H9 (cell line): Measurements from ENCODE around the gene C10orf71. TPM values are rescaled to one million over a fixed set of nuclear protein-coding genes. Genes with fewer than 3 reads are reported as not detected.

Experiments used
- DNase-seq: peaks from one replicate; pipeline ENCODE4 v3.0.0-alpha.2; 2017
- H2AFZ ChIP-seq: one replicate; pipeline ENCODE4 v1.6.1; 2013; ENCODE audit warnings: mild to moderate bottlenecking, low read length, control low read depth, moderate library complexity
- H2AK5ac ChIP-seq: 2 replicates; pipeline ENCODE4 v1.6.1; 2013; ENCODE audit warnings: low read length, control low read depth, mixed read lengths; ENCODE audit not compliant: insufficient read length
- H2BK120ac ChIP-seq: one replicate; pipeline ENCODE4 v1.6.1; 2013; ENCODE audit warnings: low read depth, mild to moderate bottlenecking, low read length, control low read depth, inconsistent platforms; ENCODE audit not compliant: poor library complexity, severe bottlenecking
- H2BK12ac ChIP-seq: 2 replicates; pipeline ENCODE4 v1.6.1; 2013; ENCODE audit warnings: low read length, control low read depth, mixed read lengths, low read depth; ENCODE audit not compliant: insufficient read length
- H2BK15ac ChIP-seq: 2 replicates; pipeline ENCODE4 v1.6.1; 2013; ENCODE audit warnings: low read depth, low read length, control low read depth
- H2BK20ac ChIP-seq: one replicate; pipeline ENCODE4 v1.6.1; 2013; ENCODE audit warnings: low read depth, mild to moderate bottlenecking, low read length, control low read depth, inconsistent platforms; ENCODE audit not compliant: poor library complexity, severe bottlenecking
- H2BK5ac ChIP-seq: 2 replicates; pipeline ENCODE4 v1.6.1; 2013; ENCODE audit warnings: low read length, control low read depth, mixed read lengths; ENCODE audit not compliant: insufficient read length
- H3K14ac ChIP-seq: 2 replicates; pipeline ENCODE4 v1.6.1; 2013; ENCODE audit warnings: low read length, control low read depth; ENCODE audit not compliant: insufficient read depth
- H3K18ac ChIP-seq: 2 replicates; pipeline ENCODE4 v1.6.1; 2013; ENCODE audit warnings: low read depth, mild to moderate bottlenecking, mixed read lengths, low read length, control low read depth; ENCODE audit not compliant: insufficient read length
- H3K23ac ChIP-seq: 2 replicates; pipeline ENCODE4 v1.6.1; 2013; ENCODE audit warnings: low read length, control low read depth, mixed read lengths, low read depth; ENCODE audit not compliant: insufficient read length
- H3K23me2 ChIP-seq: 2 replicates; pipeline ENCODE4 v1.6.1; 2013; ENCODE audit warnings: low read depth, mild to moderate bottlenecking, mixed read lengths, low read length, control low read depth; ENCODE audit not compliant: insufficient read length, poor library complexity, severe bottlenecking
- H3K27ac ChIP-seq: 2 replicates; pipeline ENCODE4 v1.5.1; 2013; ENCODE audit warnings: low read length, control low read depth, mixed read lengths, low read depth; ENCODE audit not compliant: insufficient read length
- H3K27me3 ChIP-seq: 2 replicates; pipeline ENCODE4 v1.6.1; 2013; ENCODE audit warnings: low read length, control low read depth, inconsistent platforms; ENCODE audit not compliant: insufficient read depth
- H3K4ac ChIP-seq: 2 replicates; pipeline ENCODE4 v1.6.1; 2013; ENCODE audit warnings: low read depth, mild to moderate bottlenecking, control low read depth, inconsistent platforms, low read length, moderate library complexity
- H3K4me1 ChIP-seq: 2 replicates; pipeline ENCODE4 v1.6.1; 2013; ENCODE audit warnings: low read length, control low read depth, inconsistent platforms; ENCODE audit not compliant: insufficient read depth
- H3K4me2 ChIP-seq: 2 replicates; pipeline ENCODE4 v1.6.1; 2013; ENCODE audit warnings: low read length, control low read depth, mixed read lengths; ENCODE audit not compliant: insufficient read length, insufficient read depth
- H3K56ac ChIP-seq: 2 replicates; pipeline ENCODE4 v1.6.1; 2013; ENCODE audit warnings: low read depth, mild to moderate bottlenecking, mixed read lengths, low read length, control low read depth; ENCODE audit not compliant: insufficient read length
- H3K79me1 ChIP-seq: 2 replicates; pipeline ENCODE4 v1.6.1; 2013; ENCODE audit warnings: low read depth, mild to moderate bottlenecking, moderate library complexity, low read length, control low read depth, inconsistent platforms; ENCODE audit not compliant: insufficient read depth, poor library complexity, severe bottlenecking
- H3K79me2 ChIP-seq: 2 replicates; pipeline ENCODE4 v1.6.1; 2013; ENCODE audit warnings: low read length, control low read depth, inconsistent platforms; ENCODE audit not compliant: insufficient read depth
- H3K9ac ChIP-seq: 2 replicates; pipeline ENCODE4 v1.6.1; 2013; ENCODE audit warnings: low read length, control low read depth, mixed read lengths; ENCODE audit not compliant: insufficient read length; ENCODE audit errors: extremely low read depth
- H3K9me3 ChIP-seq: one replicate; pipeline ENCODE4 v1.6.1; 2013; ENCODE audit warnings: low read depth, low read length, inconsistent platforms; ENCODE audit not compliant: control insufficient read depth
- H3T11ph ChIP-seq: one replicate; pipeline ENCODE4 v1.6.1; 2013; ENCODE audit warnings: mild to moderate bottlenecking, low read length, control low read depth, inconsistent platforms
- H4K20me1 ChIP-seq: one replicate; pipeline ENCODE4 v1.6.1; 2013; ENCODE audit not compliant: control insufficient read depth, insufficient read length, insufficient read depth
- H4K5ac ChIP-seq: 2 replicates; pipeline ENCODE4 v1.6.1; 2013; ENCODE audit warnings: low read depth, mild to moderate bottlenecking, mixed read lengths, low read length, control low read depth; ENCODE audit not compliant: insufficient read length
- H4K8ac ChIP-seq: replicated peaks from 2 replicates; pipeline ENCODE4 v1.6.1; 2013; ENCODE audit warnings: low read length, control low read depth, mixed read lengths, low read depth; ENCODE audit not compliant: insufficient read length
- H4K91ac ChIP-seq: 2 replicates; pipeline ENCODE4 v1.6.1; 2013; ENCODE audit warnings: low read depth, mild to moderate bottlenecking, moderate library complexity, mixed read lengths, low read length, control low read depth; ENCODE audit not compliant: insufficient read length
- H3K27ac Mint-ChIP-seq, 3 experiments: 2 replicates in 2 of 3; 3 replicates in 1 of 3; pipeline ENCODE4 v1.8.0; 2020 to 2021; ENCODE audit warnings: mixed read lengths in 3 of 3, mild to moderate bottlenecking in 1 of 3, moderate library complexity in 1 of 3
- H3K27me3 Mint-ChIP-seq: 2 replicates; pipeline ENCODE4 v1.8.0; 2021; ENCODE audit warnings: low read depth, mild to moderate bottlenecking, moderate library complexity, mixed read lengths
- H3K36me3 Mint-ChIP-seq, 3 experiments: 2 replicates in 2 of 3; 3 replicates in 1 of 3; pipeline ENCODE4 v1.8.0; 2020 to 2021; ENCODE audit warnings: low read depth in 3 of 3, mixed read lengths in 3 of 3; ENCODE audit not compliant: insufficient read depth in 1 of 3
- H3K4me1 Mint-ChIP-seq, 2 experiments: 2 replicates each; pipeline ENCODE4 v1.8.0; 2020; ENCODE audit warnings: mixed read lengths in 2 of 2
- H3K4me3 Mint-ChIP-seq, 2 experiments: 2 replicates in 1 of 2; 3 replicates in 1 of 2; pipeline ENCODE4 v1.8.0; 2020 to 2021; ENCODE audit warnings: mild to moderate bottlenecking in 2 of 2, mixed read lengths in 2 of 2, moderate library complexity in 1 of 2
- H3K9me3 Mint-ChIP-seq, 2 experiments: 2 replicates in 1 of 2; 3 replicates in 1 of 2; pipeline ENCODE4 v1.8.0; 2020; ENCODE audit warnings: mild to moderate bottlenecking in 2 of 2, mixed read lengths in 2 of 2, moderate library complexity in 1 of 2
- WGBS: extraction: QIAGEN DNeasy Blood & Tissue Kit; methylation state at CpG from one replicate; pipeline ENCODE4 v1.1.7; 2013; ENCODE audit warnings: missing lambda C conversion rate, low lambda C conversion rate, mixed read lengths; ENCODE audit not compliant: insufficient read length; ENCODE audit errors: extremely low coverage; 5-methylcytosine and 5-hydroxymethylcytosine counted together
- total RNA-seq: library from RNA; stranded (reverse); gene quantifications from 2 replicates; pipeline ENCODE4 v1.2.1, GENCODE V29; 2021
- TF ChIP-seq, protein P1 (sequence below): fragments of 200-600 bp; sonication (generic); conservative IDR thresholded peaks from 3 replicates; pipeline ENCODE4 v1.8.0; 2021; ENCODE audit warnings: antibody characterized with exemption, mild to moderate bottlenecking

The C10orf71 gene
- total RNA-seq, 1 experiment from 2014 or later: not detected

DNA sequence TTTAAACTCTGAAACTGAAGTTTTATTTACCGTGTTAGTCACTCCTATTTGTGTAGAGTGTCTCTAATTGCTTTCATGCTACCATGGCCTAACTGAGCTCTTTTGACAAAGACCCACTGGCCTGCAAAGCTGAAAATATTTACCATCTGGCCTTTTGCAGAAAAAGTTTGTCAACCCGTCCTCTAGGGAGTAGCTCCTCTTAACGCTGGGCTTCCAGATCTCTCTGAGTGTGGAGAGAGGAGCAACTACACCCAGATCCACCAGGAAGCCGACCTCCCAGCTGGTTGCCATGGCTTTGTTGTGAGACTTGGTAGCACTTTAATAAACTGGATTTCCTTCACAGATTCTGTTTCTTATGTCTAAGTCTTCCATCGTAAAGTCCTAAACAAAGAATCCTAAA, 4.2 kb upstream of the C10orf71 start:
- Mint-ChIP-seq H3K4me1 (peaks cover 25 to 30% of the 10 kb centered on the region in 2 experiments), H3K4me3 (no peak overlapping the region), H3K36me3 (no peaks in the 10 kb centered on the region), H3K27me3 (peaks cover 19% of the 10 kb centered on the region), H3K27ac (no peak overlapping the region), H3K9me3 (no peaks in the 10 kb centered on the region)
- Histone ChIP-seq H3K27ac (no peak overlapping the region), H3K14ac (no peak overlapping the region), H2AFZ (no peak overlapping the region), H4K8ac (no peak overlapping the region), H3K27me3 (no peaks in the 10 kb centered on the region), H2BK5ac (no peak overlapping the region), H3K9ac (no peak overlapping the region), H3T11ph (no peak overlapping the region), H3K18ac (no peak overlapping the region), H3K4ac (no peak overlapping the region), H3K79me1 (no peaks in the 10 kb centered on the region), H3K23ac (no peak overlapping the region), H2BK12ac (no peak overlapping the region), H3K4me1 (no peaks in the 10 kb centered on the region; the same call in 1 of the 2 replicates), H3K56ac (no peak overlapping the region), H4K5ac (no peak overlapping the region), H3K4me2 (no peak overlapping the region), H4K91ac (no peak overlapping the region), H2BK20ac (no peak overlapping the region), H3K23me2 (no peaks in the 10 kb centered on the region), H2BK15ac (no peak overlapping the region), H2AK5ac (no peak overlapping the region), H2BK120ac (no peak overlapping the region), H4K20me1 (no peaks in the 10 kb centered on the region), H3K9me3 (no peaks in the 10 kb centered on the region), H3K79me2 (no peaks in the 10 kb centered on the region)
- TF ChIP-seq, protein P1, sequence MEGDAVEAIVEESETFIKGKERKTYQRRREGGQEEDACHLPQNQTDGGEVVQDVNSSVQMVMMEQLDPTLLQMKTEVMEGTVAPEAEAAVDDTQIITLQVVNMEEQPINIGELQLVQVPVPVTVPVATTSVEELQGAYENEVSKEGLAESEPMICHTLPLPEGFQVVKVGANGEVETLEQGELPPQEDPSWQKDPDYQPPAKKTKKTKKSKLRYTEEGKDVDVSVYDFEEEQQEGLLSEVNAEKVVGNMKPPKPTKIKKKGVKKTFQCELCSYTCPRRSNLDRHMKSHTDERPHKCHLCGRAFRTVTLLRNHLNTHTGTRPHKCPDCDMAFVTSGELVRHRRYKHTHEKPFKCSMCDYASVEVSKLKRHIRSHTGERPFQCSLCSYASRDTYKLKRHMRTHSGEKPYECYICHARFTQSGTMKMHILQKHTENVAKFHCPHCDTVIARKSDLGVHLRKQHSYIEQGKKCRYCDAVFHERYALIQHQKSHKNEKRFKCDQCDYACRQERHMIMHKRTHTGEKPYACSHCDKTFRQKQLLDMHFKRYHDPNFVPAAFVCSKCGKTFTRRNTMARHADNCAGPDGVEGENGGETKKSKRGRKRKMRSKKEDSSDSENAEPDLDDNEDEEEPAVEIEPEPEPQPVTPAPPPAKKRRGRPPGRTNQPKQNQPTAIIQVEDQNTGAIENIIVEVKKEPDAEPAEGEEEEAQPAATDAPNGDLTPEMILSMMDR: no peak
- WGBS: no CpG with 5 or more reads among the region's 5 CpGs
- DNase-seq: no peak
